ENCODE measurements around the gene PSTPIP2. TPM values are rescaled to one million over a fixed set of nuclear protein-coding genes. Genes with fewer than 3 reads are reported as not detected.
"Not testable (repeated sequence)": the region's sequence is repeated elsewhere in the genome, so short reads cannot be mapped to it uniquely, and the experiment has no call there.

Gene PSTPIP2
- total RNA-seq, 1 donor from 2014 or later, result 9.8 TPM

DNA sequence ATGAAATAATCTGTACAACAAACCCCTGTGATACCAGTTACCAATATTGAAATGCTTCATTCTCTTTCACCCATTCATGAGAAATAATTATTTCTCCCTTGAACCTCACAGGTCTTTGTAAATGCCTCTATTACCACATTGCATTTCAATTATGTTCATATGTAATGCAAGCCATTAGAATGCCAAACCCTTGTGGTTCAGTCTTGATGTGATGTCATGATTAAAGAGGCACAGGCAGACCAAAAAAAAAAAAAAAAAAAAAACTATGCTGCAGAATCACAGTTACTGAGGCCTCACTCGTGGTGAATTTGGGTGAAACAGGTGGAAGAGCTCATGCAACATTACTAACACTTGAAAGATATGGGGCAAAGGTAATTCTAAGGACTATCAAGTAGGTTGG is 95.5 kb downstream of the PSTPIP2 start:
- Histone ChIP-seq H3K4me3 (no peak overlapping the region), H3K9me3 (no peaks in the 10 kb centered on the region), H3K27ac (no peak overlapping the region), H3K4me1 (no peaks in the 10 kb centered on the region), H3K27me3 (no peaks in the 10 kb centered on the region), H3K36me3 (no peaks in the 10 kb centered on the region)
- ATAC-seq (no peak), DNase-seq (no peak)
- no peak for TF ChIP-seq CTCF (IDR thresholded peaks at IDR 0.05)
- intact Hi-C loops (cut with DNase I), result no loop called here

GRCh38 chr18:45974088-45974536 is 97.9 kb downstream of the PSTPIP2 start:
- Histone ChIP-seq H3K27me3 (no peaks in the 10 kb centered on the region), H3K4me3 (no peak overlapping the region), H3K4me1 (no peaks in the 10 kb centered on the region), H3K36me3 (no peaks in the 10 kb centered on the region), H3K27ac (no peak overlapping the region), H3K9me3 (no peaks in the 10 kb centered on the region)
- DNase-seq, result no peak
- intact Hi-C loops (cut with DNase I), result no loop called here
- peak; percentile 95 for ATAC-seq
- peak; percentile 84 for TF ChIP-seq CTCF (IDR thresholded peaks at IDR 0.05)

DNA sequence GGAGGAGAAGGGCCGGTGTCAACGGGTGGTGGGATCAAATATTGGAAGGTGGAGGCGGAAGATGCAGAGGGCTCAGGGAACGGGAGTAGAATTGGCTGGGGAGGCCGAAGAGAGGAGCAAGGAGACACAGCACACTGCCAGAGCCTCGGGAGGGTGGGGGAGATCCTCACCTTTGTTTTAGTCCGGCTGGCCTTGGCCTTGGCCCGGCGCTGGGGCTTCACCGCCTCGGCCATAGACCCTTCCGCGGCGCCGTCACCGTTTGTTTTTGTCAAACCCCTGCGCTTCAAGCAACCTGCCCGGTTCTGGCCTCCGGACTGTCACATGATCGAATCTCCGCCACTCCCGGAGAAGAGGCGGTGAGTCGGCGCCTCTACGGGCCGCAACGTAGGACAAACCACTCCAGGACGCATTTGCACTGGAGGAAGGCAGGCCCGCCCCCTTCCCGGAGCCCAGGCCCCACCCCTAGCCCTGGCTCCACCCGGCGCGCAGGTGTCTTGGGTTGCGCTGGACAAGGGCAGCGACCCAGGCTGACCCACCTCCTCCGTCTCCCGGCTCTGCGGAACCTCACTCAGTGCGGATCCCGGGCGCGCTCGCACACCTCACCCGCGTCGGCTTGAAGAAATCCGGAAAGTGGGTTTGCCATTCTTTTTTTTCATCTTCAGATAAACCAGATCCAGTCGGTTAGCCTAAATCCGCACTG is 104.9 kb downstream of the PSTPIP2 start, which contains the start of gene EPG5:
Gene EPG5, minus strand, starts transcription at position 323 of the 700 bp plus-strand sequence. Its CDS starts 90 bp downstream, at position 233.
- no peak for TF ChIP-seq CTCF (IDR thresholded peaks at IDR 0.05)
- DNase-seq (peak; percentile 98), ATAC-seq (peak; percentile 100)
- H3K27me3 ChIP-seq, result no peaks in the 10 kb centered on the region
- no peaks in the 10 kb centered on the region for H3K9me3 ChIP-seq
- peak within 1 kb of the TSS; percentile 81 for H3K27ac ChIP-seq
- intact Hi-C loops (cut with DNase I), result no loop called here
- H3K36me3 ChIP-seq, result no peaks in the 10 kb centered on the region
- peak within 1 kb of the TSS; percentile 78 for H3K4me3 ChIP-seq
- H3K4me1 ChIP-seq, result peaks cover 27% of the 10 kb centered on the region

DNA sequence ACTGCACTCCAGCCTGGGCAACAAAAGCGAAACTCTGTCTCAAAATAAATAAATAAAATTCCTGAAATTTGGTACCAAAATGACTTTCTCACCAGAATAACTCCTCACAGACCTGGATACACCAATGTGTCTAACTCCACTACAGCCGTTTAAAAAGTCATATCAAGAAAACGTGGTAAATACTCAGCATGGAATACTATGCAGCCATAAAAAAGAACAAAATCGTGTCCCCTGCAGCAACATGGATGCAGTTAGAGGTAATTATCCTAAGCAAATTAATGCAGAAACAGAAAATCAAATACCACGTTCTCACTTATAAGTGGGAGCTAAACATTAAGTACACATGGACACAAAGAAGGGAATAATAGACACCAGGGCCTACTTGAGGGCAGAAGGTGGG is 107.1 kb downstream of the PSTPIP2 start:
- H3K9me3 ChIP-seq; H3K4me3 ChIP-seq; ATAC-seq; intact Hi-C loops (cut with DNase I); H3K27ac ChIP-seq; DNase-seq; H3K27me3 ChIP-seq; H3K36me3 ChIP-seq: not testable (repeated sequence)
- peaks cover 40% of the 10 kb centered on the region for H3K4me1 ChIP-seq

GRCh38 chr18:45962866-45963265 is 109.2 kb downstream of the PSTPIP2 start:
- intact Hi-C loops (cut with DNase I), result no loop called here
- no peaks in the 10 kb centered on the region for H3K36me3 ChIP-seq
- H3K4me3 ChIP-seq, result no peak overlapping the region
- H3K27ac ChIP-seq, result peak overlapping the region; percentile 19
- ATAC-seq (no peak), DNase-seq (no peak)
- TF ChIP-seq CTCF (IDR thresholded peaks at IDR 0.05), result no peak
- H3K4me1 ChIP-seq, result peaks cover 48% of the 10 kb centered on the region
- no peaks in the 10 kb centered on the region for H3K9me3 ChIP-seq
- no peaks in the 10 kb centered on the region for H3K27me3 ChIP-seq

DNA sequence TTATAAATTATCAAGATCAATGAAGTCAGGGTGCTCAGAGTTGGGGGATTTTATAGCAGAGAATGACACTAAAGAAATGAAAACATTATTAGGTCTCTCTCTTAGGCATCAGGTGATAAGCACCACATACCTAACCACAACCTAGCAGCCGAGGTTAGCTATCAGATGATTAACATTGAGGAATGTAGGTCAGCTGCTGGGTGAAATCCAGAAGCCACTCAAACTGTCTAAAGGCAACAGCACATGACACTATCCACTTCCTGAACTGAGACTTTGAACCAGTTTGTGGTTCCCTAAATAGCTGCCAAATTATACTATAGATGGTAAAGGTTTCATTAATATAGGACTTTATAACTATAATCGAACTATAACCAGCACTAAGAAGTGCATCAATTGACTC is 109.6 kb downstream of the PSTPIP2 start:
- H3K4me1 ChIP-seq, result peaks cover 48% of the 10 kb centered on the region
- intact Hi-C loops (cut with DNase I), result no loop called here
- H3K27ac ChIP-seq, result peak overlapping the region; percentile 19
- H3K27me3 ChIP-seq, result no peaks in the 10 kb centered on the region
- TF ChIP-seq CTCF (IDR thresholded peaks at IDR 0.05), result no peak
- ATAC-seq (peak; percentile 66), DNase-seq (no peak)
- H3K4me3 ChIP-seq, result no peak overlapping the region
- no peaks in the 10 kb centered on the region for H3K36me3 ChIP-seq
- H3K9me3 ChIP-seq, result no peaks in the 10 kb centered on the region

- not testable (repeated sequence) for H3K4me3 ChIP-seq, H3K36me3 ChIP-seq, H3K27ac ChIP-seq
These were observed 112.6 kb downstream of the PSTPIP2 start for GRCh38 chr18:45959484-45959883.

More at GRCh38 chr18:45959484-45959883, 112.6 kb downstream of the PSTPIP2 start:
- DNase-seq; H3K9me3 ChIP-seq; ATAC-seq; H3K27me3 ChIP-seq; intact Hi-C loops (cut with DNase I): not testable (repeated sequence)
- peaks cover 37% of the 10 kb centered on the region for H3K4me1 ChIP-seq
